Pancreas (tissue), 10 donors: Measurements from ENCODE around the gene YJEFN3. TPM values are rescaled to one million over a fixed set of nuclear protein-coding genes. Genes with fewer than 3 reads are reported as not detected.
A peak's percentile ranks its signal among the peaks of the same experiment; 100 is the strongest.

ENCODE experiments used
- ATAC-seq, 4 donors: fragments of 200-7000 bp; cut with Tn5 transposase; one replicate each; pipeline versions ENCODE4 v1.8.0 to v1.9.1; 2020; ENCODE audit warnings: mild to moderate bottlenecking in 4 of 4, moderate library complexity in 4 of 4
- DNase-seq, 6 donors: peaks; one replicate each; pipeline ENCODE4 v3.0.0-alpha.2; 2020
- FAIRE-seq: peaks from 2 replicates; lab custom pipeline; 2012; peaks lifted over from hg19 to GRCh38; lab: Jason Lieb, UNC
- H3K27ac ChIP-seq, 4 donors: fragments of 200-600 bp; sonication (generic); 1 replicate in 3 of 4; 2 replicates in 1 of 4; pipeline versions ENCODE4 v1.5.0 to v1.8.0; 2020
- H3K27me3 ChIP-seq, 4 donors: fragments of 200-600 bp; one replicate each; pipeline ENCODE4 v1.8.0; 2021
- H3K36me3 ChIP-seq, 3 donors: fragments of 200-600 bp; sonication (generic) in 1 of 3; one replicate each; pipeline versions ENCODE4 v1.5.0 to v1.8.0; 2020 to 2021
- H3K4me1 ChIP-seq, 3 donors: fragments of 200-600 bp; one replicate each; pipeline ENCODE4 v1.8.0; 2021
- H3K4me3 ChIP-seq, 4 donors: fragments of 200-600 bp; sonication (generic) in 2 of 4; one replicate each; pipeline versions ENCODE4 v1.5.0 to v1.8.0; 2020 to 2021
- H3K9me3 ChIP-seq, 4 donors: fragments of 200-600 bp; one replicate each; pipeline ENCODE4 v1.8.0; 2021
- CTCF ChIP-seq, 4 donors: fragments of 200-600 bp; sonication (generic) in 3 of 4; IDR thresholded peaks; one replicate each; pipeline versions ENCODE4 v1.5.0 to v1.8.0; 2021; ENCODE audit warnings: antibody characterized with exemption in 4 of 4
- WGBS, 2 donors: extraction: QIAGEN DNeasy Blood & Tissue Kit; methylation state at CpG; one replicate each; pipeline ENCODE4 v1.1.7; 2013; 5-methylcytosine and 5-hydroxymethylcytosine counted together
- intact Hi-C, 3 donors: fragments of 100-400 bp; cut with DNase I; formaldehyde crosslinking; loops; one replicate each; pipeline versions ENCODE4 v1.11.1 to v1.14.2; 2022
- polyA plus RNA-seq, 2 donors: library from polyadenylated mRNA; stranded (reverse); fragments of 200-250 nt; gene quantifications; one replicate each; pipeline ENCODE4 v1.2.3, GENCODE V29; 2013
- total RNA-seq, 6 donors: library from RNA; stranded (reverse); fragmentation: NEBNext Ultra II Directional in 4 of 6; extraction: Animal tissue kit (Norgen Biotek cat#: 25700) in 4 of 6; gene quantifications; one replicate each; pipeline versions ENCODE4 v1.2.1 to v1.2.4, GENCODE V29; 2021 to 2023
- donor health status: healthy with polysubstance abuse.
- donor health status: DM: no; HTN: no; CAD: no; lungs with moderate emphysema.
- donor health status: DM: no; HTN: no; CAD: no.
- donor health status: control.
- donor health status: control.
- donor health status: Bipolar disorder and iron deficiency.
- donor health status: DM: yes; HTN: yes; CAD: no.
- donor health status: DM: no; HTN: no; CAD: no.
- donor health status: DM: no; HTN: no; CAD: no.
- donor health status: DM: yes; HTN: yes; CAD: no.

Gene YJEFN3
- total and polyA plus RNA-seq, 8 donors = 0.76 to 38.8 (median 2.3) TPM

GRCh38 chr19:19499272-19499995, 29.3 kb upstream of the YJEFN3 start:
- H3K27ac ChIP-seq = no peak overlapping the region
- peaks cover 7 to 43% (median 15%) of the 10 kb centered on the region in 3 donors for H3K36me3 ChIP-seq
- intact Hi-C loops = no loop called here

GRCh38 chr19:19500975-19501644, 27.6 kb upstream of the YJEFN3 start:
- Histone ChIP-seq H3K27me3 (no peaks in the 10 kb centered on the region), H3K9me3 (no peaks in the 10 kb centered on the region), H3K4me1 (no peaks in the 10 kb centered on the region), H3K4me3 (no peak overlapping the region), H3K27ac (no peak overlapping the region), H3K36me3 (peaks cover 7 to 55% (median 9%) of the 10 kb centered on the region in 3 donors)
- no peak for TF ChIP-seq CTCF (IDR thresholded peaks at IDR 0.05)
- 92 to 95% methylated on average over 34 of the region's 34 CpGs for WGBS, 2 donors
- ATAC-seq = no peak
- no peak for FAIRE-seq
- DNase-seq = peak in 2 of 6 donors; percentile 10 to 74
- intact Hi-C loops = no loop called here

More at GRCh38 chr19:19499272-19499995, 29.3 kb upstream of the YJEFN3 start:
- ATAC-seq = no peak
- WGBS, 2 donors = 91 to 92% methylated on average over 18 of the region's 18 CpGs
- no peak for DNase-seq
- H3K4me1 ChIP-seq = no peaks in the 10 kb centered on the region
- no peaks in the 10 kb centered on the region for H3K9me3 ChIP-seq
- no peaks in the 10 kb centered on the region for H3K27me3 ChIP-seq
- H3K4me3 ChIP-seq = no peak overlapping the region
- no peak for TF ChIP-seq CTCF (IDR thresholded peaks at IDR 0.05)
- FAIRE-seq = no peak

GRCh38 chr19:19501798-19502197, 26.9 kb upstream of the YJEFN3 start:
- no peak for TF ChIP-seq CTCF (IDR thresholded peaks at IDR 0.05)
- Histone ChIP-seq H3K4me1 (no peaks in the 10 kb centered on the region), H3K4me3 (no peak overlapping the region), H3K27me3 (no peaks in the 10 kb centered on the region), H3K9me3 (no peaks in the 10 kb centered on the region), H3K27ac (no peak overlapping the region), H3K36me3 (peaks cover 4 to 59% (median 7%) of the 10 kb centered on the region in 3 donors)
- 96 to 97% methylated on average over 26 of the region's 26 CpGs for WGBS, 2 donors
- DNase-seq (no peak), ATAC-seq (no peak), FAIRE-seq (no peak)
- intact Hi-C loops = no loop called here

- no peak overlapping the region for H3K4me3 ChIP-seq
- WGBS, 2 donors = 95 to 96% methylated on average over 19 of the region's 19 CpGs
- DNase-seq (no peak), ATAC-seq (no peak), FAIRE-seq (no peak)
- peaks cover 0 to 57% (median 7%) of the 10 kb centered on the region in 3 donors for H3K36me3 ChIP-seq
- no peak overlapping the region for H3K27ac ChIP-seq
- H3K4me1 ChIP-seq = no peaks in the 10 kb centered on the region
- TF ChIP-seq CTCF (IDR thresholded peaks at IDR 0.05) = no peak
- H3K9me3 ChIP-seq = no peaks in the 10 kb centered on the region
- H3K27me3 ChIP-seq = no peaks in the 10 kb centered on the region
- intact Hi-C loops = no loop called here
Observed at GRCh38 chr19:19502281-19502680, 26.4 kb upstream of the YJEFN3 start.
